Hematopoietic multipotent progenitor cell treated with erythropoietin and hydrocortisone succinate and interleukin-3 and kit ligand, for 4 days (in vitro differentiated cells): ENCODE data around the gene KCNQ2.
A peak's percentile ranks its signal among the peaks of the same experiment; 100 is the strongest.
"Not testable (repeated sequence)": the region's sequence is repeated elsewhere in the genome, so short reads cannot be mapped to it uniquely, and the experiment has no call there.

Source experiments
- DNase-seq: peaks from one replicate; pipeline ENCODE4 v3.0.0-alpha.2; 2015

KCNQ2 gene

GRCh38 chr20:63488315-63489251, 16.1 kb upstream of the KCNQ2 start:
- no peak for DNase-seq

GRCh38 chr20:63487781-63488241, 15.4 kb upstream of the KCNQ2 start:
- no peak for DNase-seq

GRCh38 chr20:63487116-63487764, 14.8 kb upstream of the KCNQ2 start:
- DNase-seq, result no peak

- DNase-seq, result no peak
Observed at GRCh38 chr20:63486300-63486855, 13.9 kb upstream of the KCNQ2 start.

- no peak for DNase-seq
Observed at GRCh38 chr20:63484651-63485403, 12.4 kb upstream of the KCNQ2 start.

DNA sequence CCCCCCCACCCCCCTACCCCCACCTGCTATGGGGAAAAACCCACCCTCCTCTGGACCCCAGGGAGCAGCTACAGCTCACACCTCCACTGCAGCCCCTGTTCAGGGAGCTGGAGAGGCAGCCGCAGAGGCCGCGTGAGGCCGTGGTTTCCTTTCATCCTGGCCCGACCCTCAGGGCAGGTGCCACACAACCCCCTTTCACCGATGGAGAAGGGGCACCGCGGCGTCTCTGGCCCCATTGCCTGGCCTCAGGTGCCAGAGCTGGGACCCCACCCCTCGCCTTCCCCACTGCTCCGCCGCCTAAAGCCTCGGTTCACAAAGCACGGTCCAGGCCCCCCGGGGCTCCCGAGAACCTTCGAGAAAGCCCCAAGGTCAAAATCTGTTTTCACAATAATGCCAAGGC, 11.8 kb upstream of the KCNQ2 start:
- DNase-seq, result no peak

DNA sequence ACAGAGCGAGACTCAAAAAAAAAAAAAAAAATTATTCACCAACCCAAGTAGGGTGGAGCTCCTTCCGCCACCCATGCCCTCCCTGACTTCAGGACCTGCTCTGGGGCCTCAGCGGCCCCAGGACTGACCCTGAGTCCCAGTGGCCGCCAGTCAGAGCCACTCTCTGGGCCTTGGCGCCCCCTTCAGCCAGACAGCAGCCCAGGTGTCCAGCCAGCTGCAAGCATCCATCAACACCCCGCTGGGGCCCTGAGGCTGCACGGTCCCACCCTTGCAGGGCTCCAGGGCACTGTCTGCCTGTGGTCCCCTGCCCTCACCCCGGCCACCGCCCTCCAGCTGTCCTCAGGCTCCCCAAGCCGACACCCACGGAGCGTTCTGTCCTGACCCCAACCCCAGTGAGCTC, 11.4 kb upstream of the KCNQ2 start:
- no peak for DNase-seq

DNA sequence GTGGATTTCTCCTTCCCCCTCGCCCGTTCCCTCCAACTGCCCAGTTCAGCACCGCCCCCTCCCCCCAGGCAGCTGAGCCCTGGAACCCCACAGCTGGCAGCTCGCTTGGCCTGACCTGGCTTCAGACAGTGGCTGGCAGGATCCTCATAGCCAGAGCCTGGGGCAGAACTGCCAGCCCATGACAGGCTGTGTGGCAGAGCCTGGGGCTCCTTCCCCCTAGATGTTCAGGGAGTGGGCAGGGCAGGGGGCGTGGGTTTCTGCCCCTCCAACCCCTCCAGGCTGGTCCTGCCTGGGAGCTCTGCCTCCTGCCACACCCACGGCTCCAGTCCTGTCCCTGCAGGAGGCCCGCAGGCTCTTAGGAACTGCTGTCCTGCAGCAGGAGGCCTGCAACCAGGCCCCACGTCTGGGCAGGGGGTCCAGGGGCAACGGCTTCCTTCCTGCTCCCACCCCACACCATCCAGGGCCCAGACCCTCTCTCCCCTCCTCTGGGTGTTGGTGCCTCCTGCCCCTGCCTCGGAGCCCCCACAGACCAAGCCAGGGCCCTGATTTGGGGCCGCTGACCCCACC, 9.6 kb upstream of the KCNQ2 start:
- no peak for DNase-seq

GRCh38 chr20:63481503-63481902, 9.0 kb upstream of the KCNQ2 start:
- no peak for DNase-seq

DNA sequence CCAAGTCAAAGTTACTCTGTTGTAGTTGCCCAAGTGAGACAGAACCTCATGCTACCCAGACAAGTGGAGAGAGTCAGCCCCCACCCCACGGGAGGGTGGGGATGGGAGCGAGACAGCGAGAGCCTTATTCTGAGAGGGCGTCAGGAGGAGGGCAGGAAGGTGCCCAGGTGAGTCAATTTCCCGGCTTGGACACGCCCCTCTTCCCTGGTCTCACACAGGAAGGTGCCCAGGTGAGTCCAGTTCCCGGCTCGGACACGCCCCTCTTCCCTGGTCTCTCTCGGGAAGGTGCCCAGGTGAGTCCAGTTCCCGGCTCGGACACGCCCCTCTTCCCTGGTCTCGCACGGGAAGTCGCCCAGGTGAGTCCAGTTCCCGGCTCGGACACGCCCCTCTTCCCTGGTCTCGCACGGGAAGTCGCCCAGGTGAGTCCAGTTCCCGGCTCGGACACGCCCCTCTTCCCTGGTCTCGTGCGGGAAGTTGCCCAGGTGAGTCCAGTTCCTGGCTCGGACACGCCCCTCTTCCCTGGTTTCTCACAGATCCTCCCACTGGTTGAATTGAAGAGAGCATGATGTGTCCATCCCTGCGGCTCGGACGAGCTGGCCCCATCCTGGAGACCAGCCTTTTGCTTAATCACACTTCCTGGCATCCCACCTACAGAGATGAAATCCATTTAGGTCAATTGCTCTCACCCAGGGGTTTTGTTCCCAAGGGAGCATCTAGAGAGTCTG, 7.4 kb upstream of the KCNQ2 start:
- DNase-seq, result not testable (repeated sequence)

GRCh38 chr20:63478346-63479302, 6.2 kb upstream of the KCNQ2 start:
- no peak for DNase-seq

GRCh38 chr20:63477944-63478343, 5.5 kb upstream of the KCNQ2 start:
- no peak for DNase-seq

DNA sequence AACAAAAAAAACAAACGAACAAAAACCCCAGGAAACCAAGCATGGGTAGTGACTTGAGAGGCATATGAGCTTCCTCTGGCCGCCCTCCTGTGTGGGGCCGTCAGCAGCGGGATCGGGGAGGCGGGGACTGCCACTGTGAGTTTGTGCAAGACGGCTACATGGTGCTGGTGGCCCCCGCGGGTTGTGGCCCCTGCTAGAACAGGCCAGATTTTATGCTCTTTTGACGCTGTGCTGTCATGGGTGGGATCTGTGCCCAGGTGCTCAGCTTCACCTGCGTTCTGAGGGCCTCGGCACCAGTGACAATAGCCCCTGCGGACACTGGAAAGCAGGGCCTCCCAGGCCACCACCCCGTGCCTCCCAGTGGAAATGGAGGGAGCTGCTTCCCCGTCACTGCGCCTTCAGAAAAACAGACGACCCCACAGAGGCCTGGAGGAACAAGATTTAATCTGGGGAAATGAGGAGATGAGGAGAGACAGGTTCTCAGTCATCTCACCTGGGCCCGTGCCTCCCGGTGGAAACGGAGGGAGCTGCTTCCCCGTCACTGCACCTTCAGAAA, 4.7 kb upstream of the KCNQ2 start:
- no peak for DNase-seq

- peak; percentile 57 for DNase-seq
Observed at GRCh38 chr20:63475209-63475608, 2.8 kb upstream of the KCNQ2 start.

DNA sequence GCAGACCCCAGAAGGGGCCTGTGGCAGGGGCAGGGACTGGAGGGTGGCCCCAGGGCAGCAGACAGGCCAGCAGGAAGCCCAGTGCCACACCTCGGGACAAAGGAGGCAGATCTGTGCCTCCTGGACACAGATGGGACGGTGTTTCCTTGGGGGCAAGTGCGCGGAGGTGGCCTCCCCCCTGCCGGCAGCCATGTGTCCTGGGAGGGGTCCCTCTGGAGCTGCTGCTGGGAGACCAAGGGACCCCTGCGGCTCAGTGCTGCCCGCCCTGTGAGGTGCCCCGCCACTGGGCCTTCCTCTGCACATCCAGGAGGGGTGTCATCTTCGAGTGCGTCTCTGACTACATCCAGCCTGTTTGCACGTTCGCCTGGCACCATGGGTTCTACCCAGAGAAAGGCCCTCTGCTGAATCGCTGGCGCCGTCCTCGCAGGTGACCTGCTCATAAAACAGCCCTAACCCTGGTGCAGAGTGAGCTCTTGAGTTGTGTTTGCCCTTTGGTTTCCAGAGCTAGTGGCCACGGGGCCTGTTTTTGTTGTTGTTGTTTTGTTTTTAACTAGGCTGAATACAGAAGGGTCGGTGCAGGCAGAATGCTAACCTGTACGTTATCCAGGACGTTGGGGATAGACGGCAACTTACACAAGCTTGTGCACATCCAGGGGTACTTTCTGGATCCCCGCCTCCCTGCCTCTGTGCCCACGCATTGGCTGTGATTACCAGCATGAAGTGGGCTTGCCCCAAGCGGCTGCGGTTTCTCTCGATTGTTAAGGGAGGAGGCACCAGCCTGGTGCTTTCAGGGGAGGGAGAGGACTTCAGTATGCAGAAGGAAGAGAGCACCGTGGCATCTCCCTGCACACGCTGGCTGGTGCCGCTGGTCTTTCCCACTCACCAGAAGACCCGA, 1.3 kb upstream of the KCNQ2 start:
- peak; percentile 40 for DNase-seq

- DNase-seq, result no peak
Observed at GRCh38 chr20:63472862-63473390, 471 bp upstream of the KCNQ2 start.

DNA sequence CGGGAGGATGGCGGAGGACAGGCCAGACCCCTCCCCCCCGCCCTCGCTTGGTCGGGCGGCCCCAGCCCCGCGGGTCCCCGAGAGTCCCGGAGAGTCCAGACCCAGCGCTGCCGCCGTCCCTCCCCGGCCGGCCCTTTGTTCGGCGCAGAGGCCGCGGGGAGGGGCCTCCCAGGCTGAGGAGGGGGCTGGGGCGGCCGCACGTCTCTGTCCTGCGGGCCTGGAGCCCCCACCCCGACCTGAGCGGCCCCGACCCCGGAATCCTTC, 806 bp downstream of the KCNQ2 start:
- no peak for DNase-seq

DNA sequence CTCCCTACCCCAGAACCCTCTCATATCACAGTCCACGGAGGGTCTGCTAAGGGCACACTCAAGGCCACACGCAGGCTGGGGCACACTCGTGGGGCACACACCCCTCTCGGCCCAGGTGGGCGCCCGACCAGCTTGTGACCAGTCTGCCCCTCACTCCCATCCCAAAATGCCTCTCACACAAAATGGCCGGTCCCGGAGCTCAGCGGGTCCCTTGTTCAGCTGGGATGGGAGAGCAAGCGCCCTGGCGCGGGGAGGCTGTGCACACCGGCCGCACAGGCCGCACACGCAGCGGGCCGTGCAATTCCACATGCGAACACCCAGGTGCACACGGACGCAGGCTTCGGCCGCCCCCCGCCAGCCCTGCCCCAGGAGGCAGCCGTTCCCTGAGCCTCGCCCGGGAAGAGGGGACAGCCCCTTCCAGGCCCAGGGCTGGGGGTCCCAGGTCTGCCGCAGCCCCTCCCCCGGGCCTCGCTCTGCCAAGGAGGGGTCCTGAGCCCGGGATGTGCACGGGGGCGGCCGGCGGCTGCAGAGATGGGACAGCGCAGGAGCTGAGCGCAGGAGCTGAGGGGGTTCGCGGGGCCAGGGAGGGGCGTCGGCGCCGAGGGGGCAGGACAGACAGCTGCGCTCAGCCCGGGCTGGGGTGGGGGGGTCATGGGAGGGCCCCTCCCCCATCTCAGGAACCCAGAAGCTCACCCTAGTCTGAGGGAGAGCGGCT, 1.3 kb downstream of the KCNQ2 start:
- no peak for DNase-seq

GRCh38 chr20:63470410-63470809, 2.0 kb downstream of the KCNQ2 start:
- no peak for DNase-seq
